ENCODE results near the gene KCTD1. TPM values are rescaled to one million over a fixed set of nuclear protein-coding genes. Genes with fewer than 3 reads are reported as not detected.

KCTD1 gene
- total and polyA plus RNA-seq, 2 donors, result 9.7 to 12.1 TPM

Small RNA genes lying within 50 kb of the gene (small RNA-seq; reads per million reads assigned to genes)
- gene MIR8057, result not detected

Measured in urinary bladder (tissue), 2 donors.